ENCODE results near the gene ETHE1.
A peak's percentile ranks its signal among the peaks of the same experiment; 100 is the strongest.

The ETHE1 gene

DNA sequence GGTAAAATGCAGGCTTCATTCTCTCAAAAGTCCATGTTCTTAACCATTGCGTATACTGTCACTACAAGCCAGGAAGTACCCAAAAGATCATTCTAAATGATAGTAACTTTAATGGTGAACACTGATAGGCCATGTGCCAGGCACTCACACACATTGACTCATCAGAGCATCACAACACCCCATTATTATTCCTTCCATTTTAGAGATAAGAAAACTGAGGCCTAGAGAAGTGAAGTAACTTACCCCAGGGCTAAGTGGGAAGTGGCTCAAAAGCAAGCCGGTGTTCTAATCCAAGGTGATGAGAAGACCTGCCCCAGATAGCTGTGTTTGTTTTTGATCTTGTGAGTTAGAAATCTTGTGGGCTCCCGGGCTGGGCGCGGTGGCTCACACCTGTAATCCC, 21.1 kb downstream of the ETHE1 start:
- DNase-seq (no peak), ATAC-seq (ENCODE audit: insufficient read depth, low read depth) (no peak)
- Histone ChIP-seq H3K4me2 (ENCODE audit: insufficient read depth, low read length) (no peak overlapping the region), H3K9ac (ENCODE audit: low read depth, low read length) (no peak overlapping the region), H3K4me1 (ENCODE audit: insufficient read depth, low read length) (peaks cover 24% of the 10 kb centered on the region), H3K4me3 (ENCODE audit: low read depth in 1 of 2, low read length in 2 of 2) (no peak overlapping the region), H3K36me3 (ENCODE audit: insufficient read depth, low read length) (peaks cover 15% of the 10 kb centered on the region; the same call in 1 of the 2 replicates), H4K20me1 (ENCODE audit: insufficient read depth, low read length) (no peaks in the 10 kb centered on the region), H2AFZ (ENCODE audit: low read depth, low read length) (no peak overlapping the region), H3K27ac (ENCODE audit: low read length) (no peak overlapping the region), H3K9me3 (ENCODE audit: insufficient read depth, low read length, severe bottlenecking) (no peaks in the 10 kb centered on the region), H3K27me3 (ENCODE audit: insufficient read depth, low read length, poor library complexity) (no peaks in the 10 kb centered on the region), H3K79me2 (ENCODE audit: insufficient read depth, low read length) (no peaks in the 10 kb centered on the region)
- TF ChIP-seq, protein P1, sequence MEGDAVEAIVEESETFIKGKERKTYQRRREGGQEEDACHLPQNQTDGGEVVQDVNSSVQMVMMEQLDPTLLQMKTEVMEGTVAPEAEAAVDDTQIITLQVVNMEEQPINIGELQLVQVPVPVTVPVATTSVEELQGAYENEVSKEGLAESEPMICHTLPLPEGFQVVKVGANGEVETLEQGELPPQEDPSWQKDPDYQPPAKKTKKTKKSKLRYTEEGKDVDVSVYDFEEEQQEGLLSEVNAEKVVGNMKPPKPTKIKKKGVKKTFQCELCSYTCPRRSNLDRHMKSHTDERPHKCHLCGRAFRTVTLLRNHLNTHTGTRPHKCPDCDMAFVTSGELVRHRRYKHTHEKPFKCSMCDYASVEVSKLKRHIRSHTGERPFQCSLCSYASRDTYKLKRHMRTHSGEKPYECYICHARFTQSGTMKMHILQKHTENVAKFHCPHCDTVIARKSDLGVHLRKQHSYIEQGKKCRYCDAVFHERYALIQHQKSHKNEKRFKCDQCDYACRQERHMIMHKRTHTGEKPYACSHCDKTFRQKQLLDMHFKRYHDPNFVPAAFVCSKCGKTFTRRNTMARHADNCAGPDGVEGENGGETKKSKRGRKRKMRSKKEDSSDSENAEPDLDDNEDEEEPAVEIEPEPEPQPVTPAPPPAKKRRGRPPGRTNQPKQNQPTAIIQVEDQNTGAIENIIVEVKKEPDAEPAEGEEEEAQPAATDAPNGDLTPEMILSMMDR (IDR thresholded peaks at IDR 0.05; ENCODE audit: borderline replicate concordance, extremely low read depth, low read length, poor library complexity, severe bottlenecking): no peak
- no peak for TF ChIP-seq EZH2 (IDR thresholded peaks at IDR 0.05; ENCODE audit: borderline replicate concordance, low read depth, low read length, severe bottlenecking)

DNA sequence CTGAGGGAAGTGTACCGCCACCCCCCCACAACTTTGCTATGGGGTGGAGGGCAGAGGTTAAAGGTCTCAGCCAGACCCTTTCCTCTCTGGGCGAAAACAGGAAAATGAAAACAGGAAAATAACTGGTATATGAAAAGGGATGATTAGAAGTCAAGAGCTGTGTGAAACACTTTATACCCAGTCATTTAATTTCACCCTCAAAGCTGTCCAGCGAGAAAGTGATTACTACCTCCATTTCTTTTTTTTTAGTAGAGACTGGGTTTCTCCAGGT, 21.9 kb downstream of the ETHE1 start:
- H3K9ac ChIP-seq (ENCODE audit: low read depth, low read length): peak overlapping the region; percentile 73
- no peaks in the 10 kb centered on the region for H3K9me3 ChIP-seq (ENCODE audit: insufficient read depth, low read length, severe bottlenecking)
- no peak for TF ChIP-seq EZH2 (IDR thresholded peaks at IDR 0.05; ENCODE audit: borderline replicate concordance, low read depth, low read length, severe bottlenecking)
- TF ChIP-seq, protein P1 (IDR thresholded peaks at IDR 0.05; ENCODE audit: borderline replicate concordance, extremely low read depth, low read length, poor library complexity, severe bottlenecking): no peak
- no peaks in the 10 kb centered on the region for H4K20me1 ChIP-seq (ENCODE audit: insufficient read depth, low read length)
- H3K79me2 ChIP-seq (ENCODE audit: insufficient read depth, low read length): no peaks in the 10 kb centered on the region
- peaks cover 24% of the 10 kb centered on the region for H3K4me1 ChIP-seq (ENCODE audit: insufficient read depth, low read length)
- H3K36me3 ChIP-seq (ENCODE audit: insufficient read depth, low read length): peaks cover 11% of the 10 kb centered on the region; the same call in 1 of the 2 replicates
- peak overlapping the region; percentile 96 for H3K4me2 ChIP-seq (ENCODE audit: insufficient read depth, low read length)
- peak overlapping the region; percentile 68 for H3K27ac ChIP-seq (ENCODE audit: low read length)
- DNase-seq (no peak), ATAC-seq (ENCODE audit: insufficient read depth, low read depth) (no peak)
- peak overlapping the region; percentile 94 for H2AFZ ChIP-seq (ENCODE audit: low read depth, low read length)
- H3K27me3 ChIP-seq (ENCODE audit: insufficient read depth, low read length, poor library complexity): no peaks in the 10 kb centered on the region
- peak overlapping the region in 1 of 2 experiments; percentile 76; a peak in 2 of 4 replicates for H3K4me3 ChIP-seq (ENCODE audit: low read depth in 1 of 2, low read length in 2 of 2)

DNA sequence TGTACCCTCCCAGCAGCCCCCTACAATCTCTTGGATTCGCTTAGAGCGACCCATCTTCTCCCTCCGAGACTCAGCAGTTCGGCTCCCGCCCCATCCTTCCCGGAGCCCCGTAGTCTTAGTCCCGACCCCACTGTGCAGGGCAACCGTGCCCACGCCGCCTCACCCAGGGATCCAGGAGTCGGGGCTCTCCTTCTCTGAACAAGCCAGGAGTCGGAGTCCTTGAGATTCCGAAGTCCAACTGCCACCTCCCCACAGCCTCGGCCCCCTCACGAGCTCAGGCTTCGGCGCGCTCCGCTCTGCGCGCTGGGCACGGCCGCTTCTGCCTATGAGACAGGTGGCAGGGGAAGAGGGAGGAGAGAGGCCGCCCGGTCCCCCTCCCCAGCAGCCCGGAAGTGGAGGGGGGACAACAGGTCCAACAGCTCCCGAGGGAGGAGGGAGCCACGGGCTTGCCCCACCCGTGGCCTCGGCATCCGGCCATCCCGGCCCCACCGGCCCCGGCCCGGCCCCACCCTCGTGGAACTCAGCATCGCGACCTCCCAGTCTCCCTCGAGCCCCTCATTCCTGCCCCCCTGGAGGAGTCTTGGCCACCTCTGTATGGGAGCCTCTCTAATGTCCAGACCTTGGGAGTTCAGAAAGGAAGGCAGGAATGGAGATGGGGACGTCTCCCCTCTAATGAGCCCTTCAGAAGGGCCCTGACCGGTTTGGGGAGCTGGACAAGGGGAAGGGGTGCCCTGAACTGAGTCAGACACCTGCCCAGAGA, 22.4 kb downstream of the ETHE1 start, which contains the start of gene PHLDB3:
Gene PHLDB3 (minus strand): TSS at position 321 of the 760 bp plus-strand sequence. CDS start 628 bp downstream, outside the sequence.
- peaks cover 24% of the 10 kb centered on the region for H3K4me1 ChIP-seq (ENCODE audit: insufficient read depth, low read length)
- peak within 1 kb of the TSS; percentile 96 for H3K4me2 ChIP-seq (ENCODE audit: insufficient read depth, low read length)
- H3K27ac ChIP-seq (ENCODE audit: low read length): peak within 1 kb of the TSS; percentile 68
- DNase-seq (peak; percentile 65), ATAC-seq (ENCODE audit: insufficient read depth, low read depth) (peak; percentile 66)
- no peaks in the 10 kb centered on the region for H3K27me3 ChIP-seq (ENCODE audit: insufficient read depth, low read length, poor library complexity)
- H3K4me3 ChIP-seq (ENCODE audit: low read depth in 1 of 2, low read length in 2 of 2): peak within 1 kb of the TSS; percentile 33 to 76
- H3K9me3 ChIP-seq (ENCODE audit: insufficient read depth, low read length, severe bottlenecking): no peaks in the 10 kb centered on the region
- H3K36me3 ChIP-seq (ENCODE audit: insufficient read depth, low read length): 0 out of 2 replicates have a peak, but pooled peaks cover 7% of the 10 kb centered on the region
- peak within 1 kb of the TSS; percentile 73 for H3K9ac ChIP-seq (ENCODE audit: low read depth, low read length)
- H3K79me2 ChIP-seq (ENCODE audit: insufficient read depth, low read length): no peaks in the 10 kb centered on the region
- no peaks in the 10 kb centered on the region for H4K20me1 ChIP-seq (ENCODE audit: insufficient read depth, low read length)
- TF ChIP-seq, protein P1 (IDR thresholded peaks at IDR 0.05; ENCODE audit: borderline replicate concordance, extremely low read depth, low read length, poor library complexity, severe bottlenecking): no peak
- TF ChIP-seq EZH2 (IDR thresholded peaks at IDR 0.05; ENCODE audit: borderline replicate concordance, low read depth, low read length, severe bottlenecking): no peak
- peak within 1 kb of the TSS; percentile 97 for H2AFZ ChIP-seq (ENCODE audit: low read depth, low read length)
